ENCODE data around the gene TMEM129. TPM values are rescaled to one million over a fixed set of nuclear protein-coding genes. Genes with fewer than 3 reads are reported as not detected.
A peak's percentile ranks its signal among the peaks of the same experiment; 100 is the strongest.

Gene TMEM129
- total RNA-seq, 1 donor from 2014 or later, result 29.6 TPM

DNA sequence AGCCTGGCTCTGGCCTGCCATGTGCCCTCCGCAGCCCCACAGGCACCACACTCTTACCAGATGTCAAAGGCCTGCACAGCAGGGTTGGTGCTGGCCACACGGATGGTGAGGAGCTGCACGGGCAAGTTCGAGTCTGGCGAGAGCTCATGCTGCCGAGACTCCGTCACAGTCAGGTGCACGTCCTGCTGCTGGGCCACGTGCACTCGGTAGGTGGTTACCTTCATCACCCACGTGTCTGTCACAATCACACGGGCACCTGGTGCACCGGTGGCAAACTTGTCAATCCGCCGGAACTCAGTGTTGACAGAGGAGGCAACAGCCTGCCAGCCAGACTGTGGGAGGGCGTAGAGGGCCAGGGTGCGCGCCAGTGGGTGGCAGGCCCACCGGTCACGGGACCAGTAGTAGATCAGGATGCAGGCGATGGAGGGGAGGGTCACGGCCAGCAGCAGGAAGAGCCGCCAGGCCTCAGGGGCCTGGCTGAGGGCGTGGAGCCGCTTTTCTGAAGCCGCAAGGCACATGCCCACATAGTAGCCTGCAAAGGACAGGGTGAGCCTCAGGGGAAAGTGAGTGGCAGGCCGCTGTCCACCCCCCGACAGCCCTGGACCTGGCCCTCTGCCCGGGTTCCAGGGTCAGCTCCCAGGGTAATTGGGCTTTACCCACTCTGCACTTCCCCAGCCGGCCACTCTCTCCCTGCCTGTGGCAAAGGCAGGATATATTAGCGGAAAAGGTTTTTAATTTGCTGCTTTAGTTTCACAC, 2.9 kb downstream of the TMEM129 start:
- no peaks in the 10 kb centered on the region for H3K27me3 ChIP-seq (ENCODE audit: low read depth)
- intact Hi-C loops (cut with micrococcal nuclease), result no loop called here
- H3K27ac ChIP-seq (replicated peaks), result peak overlapping the region; percentile 16
- H3K9me3 ChIP-seq (replicated peaks), result no peaks in the 10 kb centered on the region
- DNase-seq, result no peak
- TF ChIP-seq, protein P1, sequence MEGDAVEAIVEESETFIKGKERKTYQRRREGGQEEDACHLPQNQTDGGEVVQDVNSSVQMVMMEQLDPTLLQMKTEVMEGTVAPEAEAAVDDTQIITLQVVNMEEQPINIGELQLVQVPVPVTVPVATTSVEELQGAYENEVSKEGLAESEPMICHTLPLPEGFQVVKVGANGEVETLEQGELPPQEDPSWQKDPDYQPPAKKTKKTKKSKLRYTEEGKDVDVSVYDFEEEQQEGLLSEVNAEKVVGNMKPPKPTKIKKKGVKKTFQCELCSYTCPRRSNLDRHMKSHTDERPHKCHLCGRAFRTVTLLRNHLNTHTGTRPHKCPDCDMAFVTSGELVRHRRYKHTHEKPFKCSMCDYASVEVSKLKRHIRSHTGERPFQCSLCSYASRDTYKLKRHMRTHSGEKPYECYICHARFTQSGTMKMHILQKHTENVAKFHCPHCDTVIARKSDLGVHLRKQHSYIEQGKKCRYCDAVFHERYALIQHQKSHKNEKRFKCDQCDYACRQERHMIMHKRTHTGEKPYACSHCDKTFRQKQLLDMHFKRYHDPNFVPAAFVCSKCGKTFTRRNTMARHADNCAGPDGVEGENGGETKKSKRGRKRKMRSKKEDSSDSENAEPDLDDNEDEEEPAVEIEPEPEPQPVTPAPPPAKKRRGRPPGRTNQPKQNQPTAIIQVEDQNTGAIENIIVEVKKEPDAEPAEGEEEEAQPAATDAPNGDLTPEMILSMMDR (IDR thresholded peaks at IDR 0.05; ENCODE audit: borderline replicate concordance), result no peak
- H3K4me3 ChIP-seq, result no peak overlapping the region
- peaks cover 21% of the 10 kb centered on the region for H3K36me3 ChIP-seq
- peaks cover 88% of the 10 kb centered on the region for H3K4me1 ChIP-seq

DNA sequence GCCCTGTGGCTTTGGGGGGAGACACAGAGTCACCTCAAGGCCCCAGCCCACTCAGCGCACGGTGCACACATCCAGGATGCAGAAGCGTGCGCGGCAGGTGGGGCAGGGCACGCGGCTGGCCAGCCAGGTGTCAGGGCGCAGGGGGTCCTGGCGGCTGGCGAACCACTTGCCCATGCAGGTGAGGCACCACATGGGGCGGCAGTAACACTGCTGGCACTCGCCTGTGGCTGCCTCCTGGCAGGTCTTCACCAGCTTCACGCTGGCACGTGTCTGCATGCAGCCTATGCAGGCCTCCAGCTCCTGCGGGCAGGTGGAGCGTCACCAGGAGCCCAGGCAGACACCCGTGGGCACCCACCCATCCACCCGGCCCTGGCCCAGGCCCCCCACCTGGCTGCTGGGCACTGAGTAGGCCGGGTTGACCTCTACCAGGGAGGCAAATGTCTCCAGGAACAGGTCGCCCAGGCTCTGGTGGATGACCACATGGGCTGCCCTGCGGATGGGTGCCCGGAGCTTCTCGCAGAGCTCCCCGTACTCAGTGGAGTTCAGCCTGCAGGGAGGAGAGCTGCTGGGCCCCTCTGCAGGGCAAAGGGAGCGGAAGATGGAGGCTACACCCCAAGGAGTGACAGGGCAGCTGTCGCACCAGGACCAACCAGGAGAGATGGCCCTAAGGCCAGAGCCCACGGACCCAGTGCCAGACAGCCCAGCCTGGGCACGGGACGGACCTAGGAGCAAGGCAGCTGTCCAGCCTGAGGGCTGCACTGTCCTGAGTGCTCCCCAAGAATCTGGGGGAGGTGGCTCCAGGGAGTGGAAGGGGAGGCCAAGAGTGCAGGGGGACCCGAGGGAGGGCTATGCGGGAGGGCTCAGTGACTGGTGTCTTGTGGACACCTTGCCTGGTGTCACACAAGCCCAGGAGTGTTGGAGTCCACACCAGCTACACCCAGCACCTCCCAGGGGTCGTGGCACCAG, 3.7 kb downstream of the TMEM129 start:
- peak overlapping the region; percentile 16 for H3K27ac ChIP-seq (replicated peaks)
- no peaks in the 10 kb centered on the region for H3K27me3 ChIP-seq (ENCODE audit: low read depth)
- H3K9me3 ChIP-seq (replicated peaks), result no peaks in the 10 kb centered on the region
- no peak overlapping the region for H3K4me3 ChIP-seq
- intact Hi-C loops (cut with micrococcal nuclease), result no loop called here
- peaks cover 21% of the 10 kb centered on the region for H3K36me3 ChIP-seq
- H3K4me1 ChIP-seq, result peaks cover 95% of the 10 kb centered on the region
- DNase-seq, result no peak
- TF ChIP-seq, protein P1 (IDR thresholded peaks at IDR 0.05; ENCODE audit: borderline replicate concordance), result no peak

DNA sequence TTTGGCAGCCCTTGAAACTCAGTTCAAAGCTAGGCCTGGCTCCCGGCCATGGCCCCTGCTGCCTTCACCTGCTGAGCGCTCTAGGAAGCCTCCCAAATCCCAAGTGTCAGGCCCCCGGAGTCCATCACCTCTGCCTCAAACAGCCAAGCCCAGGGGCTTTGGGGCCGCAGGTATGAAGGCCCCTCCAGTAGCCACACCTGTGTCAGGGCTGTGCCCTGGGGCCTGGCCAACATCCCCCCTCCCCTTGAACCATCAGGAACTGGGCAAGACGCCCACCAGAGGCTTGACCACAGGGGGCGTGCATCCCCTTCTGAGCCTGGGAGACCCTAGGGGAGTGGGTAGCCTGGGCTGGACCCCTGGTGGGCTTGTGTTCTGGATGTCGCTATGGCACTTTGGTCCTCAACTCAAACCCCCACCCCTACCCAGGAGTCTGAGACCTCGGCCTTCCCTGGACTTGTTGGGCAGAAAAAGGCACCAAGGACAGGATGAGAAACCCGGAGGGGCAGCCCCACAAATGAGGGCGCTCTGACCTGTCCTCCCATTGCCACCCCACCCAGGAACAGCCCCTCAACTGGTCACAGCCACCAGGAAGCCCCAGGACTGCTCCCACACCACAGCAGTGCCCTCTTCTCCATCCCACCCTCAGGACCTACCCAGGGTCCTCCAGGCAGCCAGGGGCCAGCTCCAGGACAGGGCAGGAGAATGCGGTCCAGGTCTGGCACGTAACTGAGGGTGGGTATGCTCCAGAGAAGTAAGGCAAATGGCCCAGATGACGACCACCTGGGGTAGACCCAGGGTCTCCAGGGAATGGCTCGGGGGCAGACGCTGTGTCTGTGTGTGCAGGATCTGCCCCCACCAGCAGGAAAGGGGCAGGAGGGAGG, 4.8 kb downstream of the TMEM129 start:
- Histone ChIP-seq H3K4me1 (peaks cover 92% of the 10 kb centered on the region), H3K27me3 (ENCODE audit: low read depth) (no peaks in the 10 kb centered on the region), H3K36me3 (peaks cover 21% of the 10 kb centered on the region), H3K27ac (replicated peaks) (no peak overlapping the region), H3K4me3 (no peak overlapping the region), H3K9me3 (replicated peaks) (no peaks in the 10 kb centered on the region)
- TF ChIP-seq, protein P1 (IDR thresholded peaks at IDR 0.05; ENCODE audit: borderline replicate concordance), result no peak
- intact Hi-C loops (cut with micrococcal nuclease), result no loop called here
- DNase-seq, result no peak

DNA sequence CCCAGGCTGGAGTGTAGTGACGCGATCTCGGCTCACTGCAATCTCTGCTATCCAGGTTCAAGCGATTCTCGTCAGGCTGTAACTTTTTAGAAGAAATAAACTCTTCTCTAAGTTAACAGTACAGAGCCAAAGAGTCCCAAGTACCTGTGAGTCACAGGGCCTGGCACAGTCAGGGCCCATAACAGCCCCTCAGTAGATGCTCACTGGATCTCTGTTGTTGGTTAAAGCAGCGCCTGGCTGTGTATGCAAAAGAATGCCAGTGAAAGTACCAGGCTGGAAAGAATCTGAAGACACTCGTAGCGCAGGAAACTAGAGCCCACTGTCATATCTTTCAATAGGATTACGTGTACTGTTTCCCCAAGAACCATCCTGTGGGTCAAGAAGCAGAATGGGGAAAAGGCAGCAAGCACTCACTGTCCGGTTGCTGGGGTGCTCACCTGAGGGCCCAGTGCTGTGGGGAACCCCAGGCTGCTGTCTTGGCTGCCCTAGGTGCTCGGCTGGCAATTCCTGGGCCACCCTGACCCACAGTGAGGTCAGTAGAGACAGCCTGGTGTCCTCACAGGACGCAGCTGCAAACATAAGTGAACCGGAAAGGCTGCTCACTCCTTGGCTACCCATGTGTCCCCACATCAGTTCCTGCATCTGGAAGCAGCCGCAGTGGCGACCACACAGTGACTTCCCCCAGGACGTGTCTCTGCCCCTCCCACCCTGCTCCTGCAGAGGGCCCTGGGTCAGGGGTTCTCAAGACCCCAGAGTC, 5.9 kb downstream of the TMEM129 start:
- DNase-seq, result no peak
- TF ChIP-seq, protein P1 (IDR thresholded peaks at IDR 0.05; ENCODE audit: borderline replicate concordance), result no peak
- intact Hi-C loops (cut with micrococcal nuclease), result no loop called here
- Histone ChIP-seq H3K9me3 (replicated peaks) (no peaks in the 10 kb centered on the region), H3K4me1 (peaks cover 94% of the 10 kb centered on the region), H3K27ac (replicated peaks) (peak overlapping the region; percentile 42), H3K4me3 (no peak overlapping the region), H3K36me3 (peaks cover 21% of the 10 kb centered on the region), H3K27me3 (ENCODE audit: low read depth) (no peaks in the 10 kb centered on the region)
